ENCODE measurements around the gene TBCK.

Gene TBCK

DNA sequence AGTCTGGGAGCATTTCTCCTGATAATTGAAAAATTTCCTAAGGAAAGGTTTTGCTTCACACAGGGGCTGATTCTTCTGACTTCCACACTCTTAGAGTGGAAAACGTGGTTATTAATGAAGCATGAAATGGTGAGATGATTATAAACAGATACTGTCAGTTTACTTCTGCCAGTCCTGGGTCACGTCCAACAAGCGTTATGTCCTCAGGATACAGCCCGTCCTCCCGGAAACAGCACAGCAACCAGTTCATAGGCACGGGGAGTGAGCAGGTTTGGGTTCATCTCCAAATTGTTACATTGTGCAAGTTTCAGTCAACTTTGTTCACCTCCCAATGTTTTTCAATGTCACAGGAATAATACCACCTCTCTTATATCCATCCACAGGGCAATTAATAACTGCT is 321.9 kb downstream of the TBCK start:
- no peak for TF ChIP-seq TAF1 (IDR thresholded peaks at IDR 0.05; ENCODE audit: borderline replicate concordance, insufficient read depth, low read length)
- TF ChIP-seq SIN3A (IDR thresholded peaks at IDR 0.05; ENCODE audit: borderline replicate concordance, insufficient read depth, low read length) = no peak
- TF ChIP-seq POLR2AphosphoS5 (IDR thresholded peaks at IDR 0.05; ENCODE audit: low read depth, low read length) = no peak
- TF ChIP-seq FOXP2 (optimal IDR thresholded peaks at IDR 0.05; ENCODE audit: borderline replicate concordance, extremely low read depth, extremely low read length, insufficient read depth) = no peak
- TF ChIP-seq, protein P1, sequence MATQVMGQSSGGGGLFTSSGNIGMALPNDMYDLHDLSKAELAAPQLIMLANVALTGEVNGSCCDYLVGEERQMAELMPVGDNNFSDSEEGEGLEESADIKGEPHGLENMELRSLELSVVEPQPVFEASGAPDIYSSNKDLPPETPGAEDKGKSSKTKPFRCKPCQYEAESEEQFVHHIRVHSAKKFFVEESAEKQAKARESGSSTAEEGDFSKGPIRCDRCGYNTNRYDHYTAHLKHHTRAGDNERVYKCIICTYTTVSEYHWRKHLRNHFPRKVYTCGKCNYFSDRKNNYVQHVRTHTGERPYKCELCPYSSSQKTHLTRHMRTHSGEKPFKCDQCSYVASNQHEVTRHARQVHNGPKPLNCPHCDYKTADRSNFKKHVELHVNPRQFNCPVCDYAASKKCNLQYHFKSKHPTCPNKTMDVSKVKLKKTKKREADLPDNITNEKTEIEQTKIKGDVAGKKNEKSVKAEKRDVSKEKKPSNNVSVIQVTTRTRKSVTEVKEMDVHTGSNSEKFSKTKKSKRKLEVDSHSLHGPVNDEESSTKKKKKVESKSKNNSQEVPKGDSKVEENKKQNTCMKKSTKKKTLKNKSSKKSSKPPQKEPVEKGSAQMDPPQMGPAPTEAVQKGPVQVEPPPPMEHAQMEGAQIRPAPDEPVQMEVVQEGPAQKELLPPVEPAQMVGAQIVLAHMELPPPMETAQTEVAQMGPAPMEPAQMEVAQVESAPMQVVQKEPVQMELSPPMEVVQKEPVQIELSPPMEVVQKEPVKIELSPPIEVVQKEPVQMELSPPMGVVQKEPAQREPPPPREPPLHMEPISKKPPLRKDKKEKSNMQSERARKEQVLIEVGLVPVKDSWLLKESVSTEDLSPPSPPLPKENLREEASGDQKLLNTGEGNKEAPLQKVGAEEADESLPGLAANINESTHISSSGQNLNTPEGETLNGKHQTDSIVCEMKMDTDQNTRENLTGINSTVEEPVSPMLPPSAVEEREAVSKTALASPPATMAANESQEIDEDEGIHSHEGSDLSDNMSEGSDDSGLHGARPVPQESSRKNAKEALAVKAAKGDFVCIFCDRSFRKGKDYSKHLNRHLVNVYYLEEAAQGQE (IDR thresholded peaks at IDR 0.05; ENCODE audit: insufficient read depth in 1 of 2, low read depth in 2 of 2, low read length in 2 of 2) = no peak

DNA sequence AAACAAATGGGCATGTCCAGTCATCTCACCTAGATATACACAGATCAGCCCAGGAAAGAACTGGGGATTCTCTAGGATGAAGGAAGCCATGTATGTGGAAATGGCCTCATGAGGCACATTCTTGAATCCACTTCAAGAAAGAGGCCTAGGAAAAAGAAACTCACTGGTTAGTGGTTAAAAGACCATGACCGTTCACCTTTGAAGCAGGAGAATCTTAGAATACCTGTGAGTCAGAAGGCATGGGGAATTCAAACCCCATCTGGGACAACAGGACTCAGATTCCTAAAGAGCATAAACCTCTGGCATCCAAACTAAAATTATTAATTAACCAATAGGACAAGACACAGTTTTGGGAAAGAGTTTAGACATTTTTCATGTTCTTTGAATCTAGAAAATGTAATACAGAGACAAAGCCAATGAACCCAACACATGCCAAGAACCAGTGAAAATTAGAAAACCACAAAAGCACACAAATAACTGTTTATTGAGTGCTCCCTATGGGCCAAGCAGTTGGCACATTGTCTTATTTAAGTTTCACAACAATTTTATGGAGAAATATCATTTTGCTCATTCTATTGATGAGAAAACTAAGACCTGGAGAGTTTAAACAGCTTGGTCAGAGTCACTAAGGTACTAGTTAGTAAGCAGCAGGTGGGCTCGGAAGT is 323.2 kb downstream of the TBCK start:
- TF ChIP-seq, protein P1 (IDR thresholded peaks at IDR 0.05; ENCODE audit: insufficient read depth in 1 of 2, low read depth in 2 of 2, low read length in 2 of 2) = no peak
- TF ChIP-seq POLR2AphosphoS5 (IDR thresholded peaks at IDR 0.05; ENCODE audit: low read depth, low read length) (no peak), TAF1 (IDR thresholded peaks at IDR 0.05; ENCODE audit: borderline replicate concordance, insufficient read depth, low read length) (no peak), FOXP2 (optimal IDR thresholded peaks at IDR 0.05; ENCODE audit: borderline replicate concordance, extremely low read depth, extremely low read length, insufficient read depth) (no peak), SIN3A (IDR thresholded peaks at IDR 0.05; ENCODE audit: borderline replicate concordance, insufficient read depth, low read length) (no peak)

DNA sequence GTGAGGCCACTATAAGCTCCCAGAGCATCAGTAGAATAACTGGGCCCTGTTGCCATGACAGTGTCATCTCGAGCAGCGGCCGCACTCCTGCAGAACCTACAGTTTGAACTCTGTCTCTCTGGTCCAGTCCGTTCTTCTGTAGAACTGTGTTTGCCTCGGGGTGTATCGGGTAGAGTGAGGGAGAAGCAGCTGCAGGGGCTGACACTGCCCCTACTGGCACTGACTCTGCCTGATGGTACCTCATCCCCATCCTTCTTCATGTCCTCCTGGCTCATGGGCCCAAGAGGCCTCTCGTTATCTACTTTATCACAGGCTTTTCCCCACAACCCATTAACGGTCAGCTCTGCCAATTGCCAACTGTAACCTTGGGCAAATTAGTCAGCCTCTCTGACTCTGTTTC is 324.3 kb downstream of the TBCK start:
- TF ChIP-seq, protein P1 (IDR thresholded peaks at IDR 0.05; ENCODE audit: insufficient read depth in 1 of 2, low read depth in 2 of 2, low read length in 2 of 2) = no peak
- no peak for TF ChIP-seq FOXP2 (optimal IDR thresholded peaks at IDR 0.05; ENCODE audit: borderline replicate concordance, extremely low read depth, extremely low read length, insufficient read depth)
- TF ChIP-seq POLR2AphosphoS5 (IDR thresholded peaks at IDR 0.05; ENCODE audit: low read depth, low read length) = no peak
- TF ChIP-seq SIN3A (IDR thresholded peaks at IDR 0.05; ENCODE audit: borderline replicate concordance, insufficient read depth, low read length) = no peak
- TF ChIP-seq TAF1 (IDR thresholded peaks at IDR 0.05; ENCODE audit: borderline replicate concordance, insufficient read depth, low read length) = no peak
